GM12891 (cell line): ENCODE measurements around the gene NCCRP1. TPM values are rescaled to one million over a fixed set of nuclear protein-coding genes. Genes with fewer than 3 reads are reported as not detected.

Source experiments
- DNase-seq: peaks from one replicate; pipeline ENCODE4 v3.0.0; 2011; ENCODE audit warnings: low spot score; ENCODE audit not compliant: insufficient read length
- FAIRE-seq: peaks from 2 replicates; lab custom pipeline; 2011; peaks lifted over from hg19 to GRCh38; lab: Jason Lieb, UNC
- PAX5 ChIP-seq: IDR thresholded peaks from 2 replicates; pipeline ENCODE4 v1.6.1; 2011; ENCODE audit warnings: low read length, moderate library complexity, mild to moderate bottlenecking; ENCODE audit not compliant: insufficient read depth, severe bottlenecking
- POLR2A ChIP-seq: IDR thresholded peaks from 2 replicates; pipeline ENCODE4 v1.6.1; 2011; ENCODE audit warnings: low read depth, low read length, control low read depth
- POLR2AphosphoS5 ChIP-seq: IDR thresholded peaks from 2 replicates; pipeline ENCODE4 v1.6.1; 2011; ENCODE audit warnings: low read depth, low read length, control low read depth
- POU2F2 ChIP-seq: IDR thresholded peaks from 2 replicates; pipeline ENCODE4 v1.6.1; 2011; ENCODE audit warnings: low read depth, mild to moderate bottlenecking, control low read depth, low read length, moderate library complexity
- SPI1 ChIP-seq: IDR thresholded peaks from 2 replicates; pipeline ENCODE4 v1.6.1; 2011; ENCODE audit warnings: low read depth, low read length, control low read depth
- TAF1 ChIP-seq: IDR thresholded peaks from 2 replicates; pipeline ENCODE4 v1.6.1; 2011; ENCODE audit warnings: low read depth, low read length, control low read depth
- polyA plus RNA-seq: library from polyadenylated mRNA; unstranded; fragments of >200 nt; gene quantifications from one replicate; pipeline ENCODE4 v1.2.1, GENCODE V29; 2012; ENCODE audit warnings: low read depth, missing spikeins, inconsistent platforms; ENCODE audit not compliant: missing spikeins

NCCRP1 gene
- polyA plus RNA-seq = 0.05 TPM

- DNase-seq = peak; percentile 21
- FAIRE-seq = no peak
- TF ChIP-seq POLR2AphosphoS5 = no peak
- no peak for TF ChIP-seq PAX5
- no peak for TF ChIP-seq TAF1
- no peak for TF ChIP-seq POU2F2
- no peak for TF ChIP-seq POLR2A
- TF ChIP-seq SPI1 = no peak
Observed at GRCh38 chr19:39196860-39197562, at the start of gene NCCRP1. TSS of gene NCCRP1 (plus strand) at chr19:39196964. CDS start at chr19:39196983, 19 bp downstream.

- DNase-seq = no peak
- TF ChIP-seq POLR2AphosphoS5 = no peak
- TF ChIP-seq PAX5 = no peak
- no peak for TF ChIP-seq TAF1
- TF ChIP-seq POU2F2 = no peak
- TF ChIP-seq SPI1 = no peak
- no peak for TF ChIP-seq POLR2A
- FAIRE-seq = no peak
Observed at GRCh38 chr19:39147480-39147879, 49.3 kb upstream of the NCCRP1 start.

- FAIRE-seq = no peak
- TF ChIP-seq PAX5 = no peak
- no peak for TF ChIP-seq TAF1
- no peak for TF ChIP-seq POU2F2
- TF ChIP-seq POLR2AphosphoS5 = no peak
- no peak for TF ChIP-seq SPI1
- TF ChIP-seq POLR2A = no peak
- no peak for DNase-seq
Observed at GRCh38 chr19:39148939-39149529, 47.7 kb upstream of the NCCRP1 start.

GRCh38 chr19:39150235-39150634 lies 46.5 kb upstream of the NCCRP1 start:
- DNase-seq (no peak), FAIRE-seq (no peak)
- no peak for TF ChIP-seq POU2F2
- TF ChIP-seq POLR2A = no peak
- TF ChIP-seq SPI1 = no peak
- TF ChIP-seq PAX5 = no peak
- TF ChIP-seq TAF1 = no peak
- no peak for TF ChIP-seq POLR2AphosphoS5

- no peak for FAIRE-seq
- DNase-seq = no peak
Observed at GRCh38 chr19:39150807-39151600, 45.8 kb upstream of the NCCRP1 start.

GRCh38 chr19:39152066-39152465 lies 44.7 kb upstream of the NCCRP1 start:
- TF ChIP-seq PAX5 (no peak), POU2F2 (no peak), POLR2AphosphoS5 (no peak), SPI1 (no peak), POLR2A (no peak), TAF1 (no peak)
- DNase-seq (no peak), FAIRE-seq (no peak)

More at GRCh38 chr19:39150807-39151600, 45.8 kb upstream of the NCCRP1 start:
- TF ChIP-seq POU2F2 (no peak), SPI1 (no peak), TAF1 (no peak), POLR2A (no peak), PAX5 (no peak), POLR2AphosphoS5 (no peak)

GRCh38 chr19:39154100-39154628 lies 42.6 kb upstream of the NCCRP1 start:
- no peak for TF ChIP-seq PAX5
- no peak for TF ChIP-seq SPI1
- TF ChIP-seq TAF1 = no peak
- TF ChIP-seq POLR2A = no peak
- TF ChIP-seq POLR2AphosphoS5 = no peak
- no peak for TF ChIP-seq POU2F2
- no peak for FAIRE-seq
- DNase-seq = no peak

GRCh38 chr19:39154629-39155100 lies 42.1 kb upstream of the NCCRP1 start:
- TF ChIP-seq PAX5 = no peak
- TF ChIP-seq POU2F2 = no peak
- no peak for TF ChIP-seq POLR2A
- TF ChIP-seq TAF1 = no peak
- no peak for TF ChIP-seq SPI1
- no peak for TF ChIP-seq POLR2AphosphoS5
- DNase-seq = no peak
- FAIRE-seq = no peak
